Measurements from ENCODE around the gene OTOA.
"Not testable (repeated sequence)": the region's sequence is repeated elsewhere in the genome, so short reads cannot be mapped to it uniquely, and the experiment has no call there.

The OTOA gene

GRCh38 chr16:21667575-21667974 is 3.8 kb downstream of the OTOA start:
- Histone ChIP-seq H3K4me1 (ENCODE audit: control insufficient read depth in 2 of 2, insufficient read depth in 2 of 2, low read length in 2 of 2) (no peaks in the 10 kb centered on the region), H3K36me3 (ENCODE audit: control insufficient read depth in 2 of 2, insufficient read depth in 2 of 2, low read length in 2 of 2) (no peaks in the 10 kb centered on the region), H3K9me3 (ENCODE audit: control insufficient read depth in 2 of 2, low read length in 2 of 2) (no peaks in the 10 kb centered on the region), H3K4me3 (ENCODE audit: low read length in 2 of 2) (no peak overlapping the region), H3K9ac (ENCODE audit: low read depth in 1 of 2, low read length in 2 of 2) (no peak overlapping the region), H3K27me3 (ENCODE audit: control insufficient read depth in 2 of 2, insufficient read depth in 2 of 2, low read length in 2 of 2) (peaks cover 3 to 10% of the 10 kb centered on the region in 2 donors), H3K27ac (ENCODE audit: low read depth in 2 of 2, low read length in 2 of 2) (no peak overlapping the region)

DNA sequence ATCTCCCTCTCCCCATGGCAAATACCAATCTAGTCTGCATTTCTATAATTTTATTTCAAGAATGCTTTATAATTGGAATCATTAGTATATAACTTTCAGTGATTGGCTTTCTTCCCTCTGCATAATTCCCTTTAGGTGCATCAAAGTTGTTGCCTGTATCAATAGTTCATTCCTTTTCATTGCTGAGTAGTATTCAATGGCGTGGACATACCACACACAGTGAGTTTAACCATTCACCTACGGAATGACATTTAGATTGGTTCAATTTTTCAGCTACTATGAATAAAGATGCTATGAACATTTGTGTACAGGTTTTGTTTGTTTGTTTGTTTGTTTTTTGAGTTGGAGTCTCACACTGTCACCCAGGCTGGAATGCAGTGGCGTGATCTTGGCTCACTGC is 9.7 kb downstream of the OTOA start:
- H3K27ac ChIP-seq (ENCODE audit: low read depth in 2 of 2, low read length in 2 of 2): no peak overlapping the region

DNA sequence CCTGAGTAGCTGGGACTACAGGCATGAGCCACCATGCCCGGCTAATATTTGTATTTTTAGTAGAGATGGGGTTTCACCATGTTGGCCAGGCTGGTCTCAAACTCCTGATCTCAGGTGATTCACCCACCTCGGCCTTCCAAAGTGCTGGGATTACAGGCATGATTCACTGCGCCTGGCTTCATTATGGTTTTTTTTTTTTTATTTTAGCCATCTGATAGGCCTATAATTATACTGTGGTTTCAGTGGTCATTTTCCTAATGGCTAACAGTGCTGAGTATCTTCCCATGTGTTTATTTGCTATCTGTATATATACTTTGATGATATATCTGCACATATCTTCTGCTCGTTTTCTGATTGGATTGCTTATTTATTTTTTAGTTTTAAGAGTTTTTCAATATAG is 10.7 kb downstream of the OTOA start:
- H3K4me1 ChIP-seq (ENCODE audit: control insufficient read depth in 2 of 2, insufficient read depth in 2 of 2, low read length in 2 of 2); H3K9ac ChIP-seq (ENCODE audit: low read depth in 1 of 2, low read length in 2 of 2); H3K9me3 ChIP-seq (ENCODE audit: control insufficient read depth in 2 of 2, low read length in 2 of 2); H3K4me3 ChIP-seq (ENCODE audit: low read length in 2 of 2); H3K36me3 ChIP-seq (ENCODE audit: control insufficient read depth in 2 of 2, insufficient read depth in 2 of 2, low read length in 2 of 2); H3K27me3 ChIP-seq (ENCODE audit: control insufficient read depth in 2 of 2, insufficient read depth in 2 of 2, low read length in 2 of 2); H3K27ac ChIP-seq (ENCODE audit: low read depth in 2 of 2, low read length in 2 of 2): not testable (repeated sequence)

More for the DNA sequence above, 9.7 kb downstream of the OTOA start:
- Histone ChIP-seq H3K9me3 (ENCODE audit: control insufficient read depth in 2 of 2, low read length in 2 of 2) (no peaks in the 10 kb centered on the region), H3K27me3 (ENCODE audit: control insufficient read depth in 2 of 2, insufficient read depth in 2 of 2, low read length in 2 of 2) (peaks cover under 1 to 3% of the 10 kb centered on the region in 2 donors), H3K9ac (ENCODE audit: low read depth in 1 of 2, low read length in 2 of 2) (no peak overlapping the region), H3K4me1 (ENCODE audit: control insufficient read depth in 2 of 2, insufficient read depth in 2 of 2, low read length in 2 of 2) (no peaks in the 10 kb centered on the region), H3K4me3 (ENCODE audit: low read length in 2 of 2) (no peak overlapping the region), H3K36me3 (ENCODE audit: control insufficient read depth in 2 of 2, insufficient read depth in 2 of 2, low read length in 2 of 2) (no peaks in the 10 kb centered on the region)

- H3K4me1 ChIP-seq (ENCODE audit: control insufficient read depth in 2 of 2, insufficient read depth in 2 of 2, low read length in 2 of 2); H3K36me3 ChIP-seq (ENCODE audit: control insufficient read depth in 2 of 2, insufficient read depth in 2 of 2, low read length in 2 of 2); H3K9me3 ChIP-seq (ENCODE audit: control insufficient read depth in 2 of 2, low read length in 2 of 2); H3K27me3 ChIP-seq (ENCODE audit: control insufficient read depth in 2 of 2, insufficient read depth in 2 of 2, low read length in 2 of 2); H3K27ac ChIP-seq (ENCODE audit: low read depth in 2 of 2, low read length in 2 of 2); H3K9ac ChIP-seq (ENCODE audit: low read depth in 1 of 2, low read length in 2 of 2); H3K4me3 ChIP-seq (ENCODE audit: low read length in 2 of 2): not testable (repeated sequence)
Observed at GRCh38 chr16:21680714-21681113, 16.9 kb downstream of the OTOA start.

- no peak overlapping the region for H3K9ac ChIP-seq (ENCODE audit: low read depth in 1 of 2, low read length in 2 of 2)
- H3K36me3 ChIP-seq (ENCODE audit: control insufficient read depth in 2 of 2, insufficient read depth in 2 of 2, low read length in 2 of 2): no peaks in the 10 kb centered on the region
- H3K27ac ChIP-seq (ENCODE audit: low read depth in 2 of 2, low read length in 2 of 2): no peak overlapping the region
- peaks cover 0 to 2% of the 10 kb centered on the region in 2 donors for H3K27me3 ChIP-seq (ENCODE audit: control insufficient read depth in 2 of 2, insufficient read depth in 2 of 2, low read length in 2 of 2)
- no peaks in the 10 kb centered on the region for H3K9me3 ChIP-seq (ENCODE audit: control insufficient read depth in 2 of 2, low read length in 2 of 2)
- no peak overlapping the region for H3K4me3 ChIP-seq (ENCODE audit: low read length in 2 of 2)
- no peaks in the 10 kb centered on the region for H3K4me1 ChIP-seq (ENCODE audit: control insufficient read depth in 2 of 2, insufficient read depth in 2 of 2, low read length in 2 of 2)
Observed at GRCh38 chr16:21683184-21683583, 19.4 kb downstream of the OTOA start.

DNA sequence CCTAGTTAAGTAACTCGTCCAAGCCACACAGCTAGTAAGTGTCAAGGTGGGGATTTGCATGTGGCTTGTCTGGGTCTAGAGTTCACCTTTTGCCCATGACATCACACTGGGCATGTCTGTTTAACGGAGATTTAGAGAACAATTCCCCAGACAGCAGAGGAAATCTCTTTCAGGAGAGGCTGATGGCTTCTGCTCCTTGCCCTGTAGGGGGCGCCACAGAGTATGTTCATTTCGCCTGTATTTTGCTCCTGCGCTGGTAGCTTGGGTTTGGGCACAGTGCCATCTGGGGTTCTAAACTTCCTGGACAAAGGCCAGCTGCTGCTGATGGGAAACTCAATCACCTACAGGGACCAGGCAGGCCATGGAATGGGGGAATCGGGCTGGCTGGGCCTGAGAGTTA is 20.4 kb downstream of the OTOA start:
- Histone ChIP-seq H3K27ac (ENCODE audit: low read depth in 2 of 2, low read length in 2 of 2) (no peak overlapping the region), H3K9ac (ENCODE audit: low read depth in 1 of 2, low read length in 2 of 2) (no peak overlapping the region), H3K9me3 (ENCODE audit: control insufficient read depth in 2 of 2, low read length in 2 of 2) (no peaks in the 10 kb centered on the region), H3K4me3 (ENCODE audit: low read length in 2 of 2) (no peak overlapping the region), H3K4me1 (ENCODE audit: control insufficient read depth in 2 of 2, insufficient read depth in 2 of 2, low read length in 2 of 2) (no peaks in the 10 kb centered on the region), H3K36me3 (ENCODE audit: control insufficient read depth in 2 of 2, insufficient read depth in 2 of 2, low read length in 2 of 2) (no peaks in the 10 kb centered on the region), H3K27me3 (ENCODE audit: control insufficient read depth in 2 of 2, insufficient read depth in 2 of 2, low read length in 2 of 2) (no peaks in the 10 kb centered on the region)

- H3K27me3 ChIP-seq (ENCODE audit: control insufficient read depth in 2 of 2, insufficient read depth in 2 of 2, low read length in 2 of 2): no peaks in the 10 kb centered on the region
Observed at GRCh38 chr16:21685034-21685455, 21.3 kb downstream of the OTOA start.

GRCh38 chr16:21689107-21689506 is 25.3 kb downstream of the OTOA start:
- no peak overlapping the region for H3K4me3 ChIP-seq (ENCODE audit: low read length in 2 of 2)
- no peaks in the 10 kb centered on the region for H3K27me3 ChIP-seq (ENCODE audit: control insufficient read depth in 2 of 2, insufficient read depth in 2 of 2, low read length in 2 of 2)
- H3K27ac ChIP-seq (ENCODE audit: low read depth in 2 of 2, low read length in 2 of 2): no peak overlapping the region
- H3K4me1 ChIP-seq (ENCODE audit: control insufficient read depth in 2 of 2, insufficient read depth in 2 of 2, low read length in 2 of 2): no peaks in the 10 kb centered on the region
- no peaks in the 10 kb centered on the region for H3K9me3 ChIP-seq (ENCODE audit: control insufficient read depth in 2 of 2, low read length in 2 of 2)
- no peaks in the 10 kb centered on the region for H3K36me3 ChIP-seq (ENCODE audit: control insufficient read depth in 2 of 2, insufficient read depth in 2 of 2, low read length in 2 of 2)
- H3K9ac ChIP-seq (ENCODE audit: low read depth in 1 of 2, low read length in 2 of 2): no peak overlapping the region

More at GRCh38 chr16:21685034-21685455, 21.3 kb downstream of the OTOA start:
- no peak overlapping the region for H3K4me3 ChIP-seq (ENCODE audit: low read length in 2 of 2)
- no peaks in the 10 kb centered on the region for H3K9me3 ChIP-seq (ENCODE audit: control insufficient read depth in 2 of 2, low read length in 2 of 2)
- H3K36me3 ChIP-seq (ENCODE audit: control insufficient read depth in 2 of 2, insufficient read depth in 2 of 2, low read length in 2 of 2): no peaks in the 10 kb centered on the region
- H3K27ac ChIP-seq (ENCODE audit: low read depth in 2 of 2, low read length in 2 of 2): no peak overlapping the region
- no peak overlapping the region for H3K9ac ChIP-seq (ENCODE audit: low read depth in 1 of 2, low read length in 2 of 2)
- no peaks in the 10 kb centered on the region for H3K4me1 ChIP-seq (ENCODE audit: control insufficient read depth in 2 of 2, insufficient read depth in 2 of 2, low read length in 2 of 2)

DNA sequence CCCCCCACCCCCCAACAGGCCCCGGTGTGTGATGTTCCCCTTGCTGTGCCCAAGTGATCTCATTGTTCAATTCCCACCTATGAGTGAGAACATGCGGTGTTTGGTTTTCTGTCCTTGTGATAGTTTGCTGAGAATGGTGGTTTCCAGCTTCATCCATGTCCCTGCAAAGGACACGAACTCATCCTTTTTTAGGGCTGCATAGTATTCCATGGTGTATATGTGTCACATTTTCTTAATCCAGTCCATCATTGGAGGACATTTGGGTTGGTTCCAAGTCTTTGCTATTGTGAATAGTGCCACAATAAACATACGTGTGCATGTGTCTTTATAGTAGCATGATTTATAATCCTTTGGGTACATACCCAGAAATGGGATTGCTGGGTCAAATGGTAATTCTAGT is 27.2 kb downstream of the OTOA start:
- H3K36me3 ChIP-seq (ENCODE audit: control insufficient read depth in 2 of 2, insufficient read depth in 2 of 2, low read length in 2 of 2); H3K4me3 ChIP-seq (ENCODE audit: low read length in 2 of 2); H3K27ac ChIP-seq (ENCODE audit: low read depth in 2 of 2, low read length in 2 of 2); H3K9ac ChIP-seq (ENCODE audit: low read depth in 1 of 2, low read length in 2 of 2); H3K9me3 ChIP-seq (ENCODE audit: control insufficient read depth in 2 of 2, low read length in 2 of 2); H3K4me1 ChIP-seq (ENCODE audit: control insufficient read depth in 2 of 2, insufficient read depth in 2 of 2, low read length in 2 of 2); H3K27me3 ChIP-seq (ENCODE audit: control insufficient read depth in 2 of 2, insufficient read depth in 2 of 2, low read length in 2 of 2): not testable (repeated sequence)

DNA sequence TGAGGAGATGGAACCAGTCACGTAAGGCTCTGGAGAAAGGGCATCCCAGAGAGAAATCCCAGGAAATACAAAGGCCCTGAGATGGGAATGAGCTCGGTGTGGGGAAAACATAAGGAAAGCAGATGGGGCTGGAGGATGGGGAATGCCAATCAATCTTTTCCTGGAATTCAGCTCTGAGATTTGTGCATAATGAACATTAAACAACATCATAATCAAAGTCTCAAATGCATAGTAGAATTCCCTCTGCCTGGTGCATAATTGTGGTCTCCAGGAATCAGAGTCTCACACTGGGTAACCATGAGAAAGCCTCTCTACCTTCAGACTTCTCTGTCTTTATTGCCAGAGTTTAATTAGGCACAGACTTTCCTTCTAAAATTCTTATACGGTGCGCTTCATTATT is 30.8 kb downstream of the OTOA start:
- Histone ChIP-seq H3K36me3 (ENCODE audit: control insufficient read depth in 2 of 2, insufficient read depth in 2 of 2, low read length in 2 of 2) (no peaks in the 10 kb centered on the region), H3K9ac (ENCODE audit: low read depth in 1 of 2, low read length in 2 of 2) (no peak overlapping the region), H3K9me3 (ENCODE audit: control insufficient read depth in 2 of 2, low read length in 2 of 2) (no peaks in the 10 kb centered on the region), H3K27ac (ENCODE audit: low read depth in 2 of 2, low read length in 2 of 2) (no peak overlapping the region), H3K4me1 (ENCODE audit: control insufficient read depth in 2 of 2, insufficient read depth in 2 of 2, low read length in 2 of 2) (no peaks in the 10 kb centered on the region), H3K27me3 (ENCODE audit: control insufficient read depth in 2 of 2, insufficient read depth in 2 of 2, low read length in 2 of 2) (no peaks in the 10 kb centered on the region), H3K4me3 (ENCODE audit: low read length in 2 of 2) (no peak overlapping the region)

GRCh38 chr16:21697032-21697431 is 33.3 kb downstream of the OTOA start:
- Histone ChIP-seq H3K4me1 (ENCODE audit: control insufficient read depth in 2 of 2, insufficient read depth in 2 of 2, low read length in 2 of 2) (no peaks in the 10 kb centered on the region), H3K27me3 (ENCODE audit: control insufficient read depth in 2 of 2, insufficient read depth in 2 of 2, low read length in 2 of 2) (no peaks in the 10 kb centered on the region), H3K36me3 (ENCODE audit: control insufficient read depth in 2 of 2, insufficient read depth in 2 of 2, low read length in 2 of 2) (no peaks in the 10 kb centered on the region), H3K9ac (ENCODE audit: low read depth in 1 of 2, low read length in 2 of 2) (no peak overlapping the region), H3K4me3 (ENCODE audit: low read length in 2 of 2) (no peak overlapping the region), H3K9me3 (ENCODE audit: control insufficient read depth in 2 of 2, low read length in 2 of 2) (no peaks in the 10 kb centered on the region), H3K27ac (ENCODE audit: low read depth in 2 of 2, low read length in 2 of 2) (no peak overlapping the region)

Data from mucosa of rectum (tissue), 2 donors.